HG03095 (cell line): ENCODE measurements around the gene ILKAP.

Source experiments
- ATAC-seq: cut with Tn5 transposase; IDR thresholded peaks from one replicate; pipeline ENCODE4 v1.9.1; 2021; ENCODE audit warnings: moderate library complexity; ENCODE audit not compliant: unreplicated experiment

Gene ILKAP, protein sequence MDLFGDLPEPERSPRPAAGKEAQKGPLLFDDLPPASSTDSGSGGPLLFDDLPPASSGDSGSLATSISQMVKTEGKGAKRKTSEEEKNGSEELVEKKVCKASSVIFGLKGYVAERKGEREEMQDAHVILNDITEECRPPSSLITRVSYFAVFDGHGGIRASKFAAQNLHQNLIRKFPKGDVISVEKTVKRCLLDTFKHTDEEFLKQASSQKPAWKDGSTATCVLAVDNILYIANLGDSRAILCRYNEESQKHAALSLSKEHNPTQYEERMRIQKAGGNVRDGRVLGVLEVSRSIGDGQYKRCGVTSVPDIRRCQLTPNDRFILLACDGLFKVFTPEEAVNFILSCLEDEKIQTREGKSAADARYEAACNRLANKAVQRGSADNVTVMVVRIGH

DNA sequence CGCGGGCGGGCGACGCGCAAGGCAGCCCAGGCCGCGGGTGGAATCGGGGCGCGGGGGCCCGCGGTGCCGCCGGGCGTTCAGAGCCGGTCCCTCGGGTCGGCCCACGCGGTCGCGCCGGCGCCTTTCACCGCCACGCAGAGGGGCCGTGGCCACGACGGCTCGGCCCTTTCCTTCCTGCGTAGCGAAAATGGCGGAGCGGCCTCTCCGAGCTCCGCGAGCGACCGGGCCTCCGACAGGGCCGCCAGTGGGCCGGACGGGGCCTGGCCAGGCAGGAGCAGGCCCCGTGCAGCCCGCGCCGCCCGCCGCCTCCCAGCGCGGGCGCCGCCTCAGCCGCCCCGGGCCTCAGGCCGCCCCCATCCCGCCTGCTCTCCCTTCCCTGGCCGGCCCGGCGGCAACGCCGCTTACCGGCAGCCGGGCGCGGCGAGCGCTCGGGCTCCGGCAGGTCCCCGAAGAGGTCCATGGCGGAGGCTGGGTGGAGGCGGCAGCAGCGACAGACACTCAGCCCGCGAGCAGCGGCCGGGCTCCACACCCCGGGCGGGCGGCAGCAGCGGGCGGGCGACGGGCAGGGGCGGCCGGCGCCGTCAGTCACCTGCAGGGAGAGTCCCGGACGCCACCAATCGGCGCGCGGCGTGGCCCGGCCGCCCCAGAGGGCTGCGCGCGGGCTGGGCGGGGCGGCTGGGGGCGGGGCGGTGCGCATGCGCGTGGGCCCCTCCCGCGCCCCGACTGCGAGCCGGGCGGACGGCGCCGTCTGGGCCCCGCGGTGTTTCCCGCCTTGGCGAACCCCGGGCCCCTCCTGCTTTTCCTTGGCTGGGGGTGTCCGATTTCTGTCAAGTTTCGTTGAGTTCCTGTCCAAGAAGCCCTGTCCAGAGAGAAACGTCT, at the start of gene ILKAP:
Gene ILKAP (minus strand): TSS at position 602 of the 879 bp plus-strand sequence. CDS start 142 bp downstream, at position 460.
- peak; percentile 93 for ATAC-seq

DNA sequence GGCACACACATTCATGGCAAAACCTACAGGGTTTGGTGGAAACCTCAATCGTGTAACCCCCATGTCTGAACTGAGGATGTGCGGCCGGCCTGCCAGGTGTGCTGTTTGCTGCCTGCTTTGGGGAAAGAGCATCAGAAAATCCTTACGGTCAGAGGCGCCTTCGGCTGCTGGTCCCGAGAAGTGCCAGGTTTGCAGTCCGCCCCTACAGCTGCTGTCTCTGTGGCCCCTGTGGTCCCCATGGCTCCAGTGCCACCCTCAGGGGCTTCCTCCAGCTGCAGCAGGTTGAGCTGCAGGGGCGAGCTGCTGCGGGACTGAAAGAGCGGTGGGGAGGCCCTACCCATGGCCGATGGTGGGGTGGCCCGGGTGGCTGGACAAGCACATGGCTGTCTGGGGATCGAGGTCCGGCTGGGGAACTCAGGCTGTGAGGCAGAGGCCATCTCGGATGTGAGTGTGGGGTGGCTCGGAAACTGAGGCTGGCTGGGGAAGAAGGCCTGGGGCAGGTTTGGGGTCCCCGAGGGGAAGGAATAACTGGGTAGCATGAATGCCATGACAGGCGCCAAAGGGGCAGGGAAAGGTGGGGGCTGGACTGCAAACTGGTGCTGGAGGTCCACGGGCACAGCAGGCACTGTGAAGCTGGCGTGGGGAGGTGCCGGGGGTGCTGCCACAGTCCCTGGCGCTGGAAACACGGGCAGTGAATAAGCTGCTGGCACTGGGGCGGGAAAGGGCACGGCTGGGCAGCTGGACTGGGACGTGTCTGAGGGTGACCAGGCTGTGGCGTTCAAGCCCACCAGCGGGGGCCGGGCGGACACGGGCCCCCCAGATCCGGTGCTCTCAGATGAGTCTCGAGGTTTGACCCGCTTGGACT, 49.5 kb upstream of the ILKAP start:
- ATAC-seq: no peak

GRCh38 chr2:238251986-238252385, 48.5 kb upstream of the ILKAP start:
- ATAC-seq: no peak

DNA sequence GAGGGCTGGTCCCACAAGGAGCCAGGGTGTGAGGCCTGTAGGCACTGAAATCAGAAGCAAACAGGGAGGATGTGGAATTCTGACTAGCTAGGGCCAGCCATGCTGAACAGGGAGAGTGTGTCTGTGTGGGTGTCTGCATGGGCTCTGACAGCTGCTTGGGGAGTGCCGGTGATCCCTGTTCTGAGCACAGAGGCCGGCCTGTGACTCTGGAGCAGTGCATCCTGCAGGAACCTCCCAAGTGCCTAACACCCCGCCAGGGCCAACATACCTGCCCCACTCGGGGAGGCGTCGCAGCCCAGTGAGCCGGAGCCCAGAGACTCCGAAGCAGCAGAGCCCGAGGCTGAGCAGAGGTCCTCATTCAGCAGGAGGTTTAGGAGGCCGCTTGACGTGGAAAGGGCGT, 47.8 kb upstream of the ILKAP start:
- no peak for ATAC-seq

GRCh38 chr2:238250896-238251295, 47.4 kb upstream of the ILKAP start:
- ATAC-seq: no peak

DNA sequence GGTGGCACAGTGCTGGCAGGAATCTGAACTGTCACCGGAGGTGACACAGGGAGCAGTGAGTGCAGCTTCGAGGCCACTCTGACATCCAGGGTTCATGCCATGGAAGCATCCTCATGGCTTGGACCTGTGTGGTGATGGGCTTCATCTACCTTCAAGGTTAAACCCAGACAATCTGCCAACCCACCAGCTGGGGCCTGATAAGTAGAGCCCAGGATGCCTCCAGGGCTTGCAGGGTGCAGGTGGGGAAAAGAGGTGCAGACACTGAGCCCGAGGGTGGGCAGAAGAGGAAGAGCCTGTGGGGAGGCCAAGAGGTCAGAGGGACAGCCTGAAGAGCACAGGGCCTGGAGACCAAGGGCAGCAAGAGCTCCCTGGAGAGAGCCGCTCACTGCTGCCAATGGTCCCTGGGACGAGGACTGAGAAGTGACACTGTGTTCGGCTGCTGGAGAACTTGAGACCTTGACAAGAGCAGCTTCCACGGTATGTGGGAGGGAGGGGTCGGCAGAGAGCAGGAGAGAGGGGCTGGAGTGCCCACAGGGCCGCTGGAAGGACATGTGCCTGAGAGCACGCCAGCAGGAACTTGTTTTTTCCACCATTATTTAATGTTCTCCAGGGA, 44.5 kb upstream of the ILKAP start:
- no peak for ATAC-seq

GRCh38 chr2:238247002-238247822, 43.7 kb upstream of the ILKAP start:
- no peak for ATAC-seq

DNA sequence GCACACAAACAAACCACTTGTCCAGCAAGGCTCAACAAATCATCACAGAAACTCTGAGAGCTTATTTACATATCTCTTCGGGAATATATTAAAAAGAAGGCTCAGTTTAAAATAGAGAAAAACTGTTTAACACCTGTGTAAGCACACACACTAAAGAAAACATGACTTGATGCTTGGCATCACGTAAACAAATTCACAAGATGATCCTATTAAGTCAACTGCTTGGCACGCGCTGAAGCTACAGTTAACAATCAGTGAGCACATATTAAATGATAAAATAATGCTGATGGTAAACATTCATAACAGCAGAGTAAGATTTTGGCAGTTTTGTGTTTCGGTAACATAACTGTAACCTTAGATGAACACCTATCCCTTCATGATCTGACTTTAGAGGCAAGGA, 40.7 kb upstream of the ILKAP start:
- no peak for ATAC-seq

DNA sequence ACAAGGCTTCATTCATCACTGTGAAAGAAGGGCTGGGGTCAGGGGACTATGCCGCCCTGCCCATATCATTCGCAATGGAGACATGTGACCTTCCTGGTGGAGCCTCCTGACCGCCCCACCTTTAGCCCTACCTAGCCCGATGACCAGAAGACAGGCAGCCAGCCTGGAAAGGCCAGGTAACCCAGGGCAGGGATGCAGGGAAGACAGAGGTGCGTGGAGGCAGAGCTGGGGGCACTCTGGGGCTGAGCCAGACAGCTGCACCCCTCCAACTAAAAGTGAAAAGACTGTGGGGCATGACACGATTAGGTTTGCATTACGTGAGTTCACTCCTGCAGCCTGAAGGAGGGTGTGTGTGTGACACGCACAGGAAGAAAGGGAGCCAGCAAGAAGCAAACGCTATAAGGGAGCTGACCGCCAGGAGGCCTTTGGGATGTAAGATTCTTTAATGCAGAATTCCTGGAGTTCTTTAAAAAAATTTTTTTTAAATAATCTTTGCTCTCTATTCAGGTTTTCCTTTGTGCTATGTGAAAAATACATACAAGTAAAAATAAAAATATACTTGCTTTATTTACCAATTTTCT, 40.1 kb upstream of the ILKAP start:
- ATAC-seq: no peak

DNA sequence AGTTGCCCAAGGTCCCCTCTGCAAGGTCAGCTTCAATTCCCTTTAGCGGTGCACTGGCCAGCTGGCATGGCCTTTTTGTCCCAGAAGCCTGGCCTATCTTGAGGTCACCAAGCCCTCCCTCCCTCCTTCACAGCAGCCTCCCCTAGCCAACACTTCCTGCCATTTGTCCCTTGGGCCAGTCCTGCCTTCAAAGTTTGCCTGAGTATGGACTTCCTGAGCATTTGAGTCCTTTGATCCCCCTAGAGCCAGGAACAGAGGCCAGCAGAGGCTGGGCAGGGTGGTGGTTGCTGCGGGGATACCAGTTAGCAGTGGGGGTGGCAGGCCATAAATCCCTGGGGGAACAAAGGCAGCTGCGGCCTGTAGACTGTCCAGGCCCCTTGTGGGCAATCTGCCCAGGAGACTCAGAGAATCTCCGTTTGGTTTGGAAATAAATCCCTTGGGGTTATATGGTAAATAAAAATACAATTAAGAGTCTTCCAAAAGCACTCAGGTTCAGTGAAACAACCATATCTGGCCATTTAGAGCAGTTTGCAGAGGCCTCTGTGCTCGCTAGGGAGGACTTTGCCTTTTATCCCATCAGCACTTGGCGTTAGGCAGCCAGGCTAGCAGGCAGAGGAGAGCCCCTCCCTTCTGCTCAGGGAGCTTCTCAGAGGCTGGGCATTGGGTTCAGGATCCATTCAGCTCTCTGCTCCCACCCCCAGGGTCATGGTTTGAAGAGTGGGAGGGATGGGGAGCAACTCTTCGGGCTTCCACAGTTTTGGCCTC, 39.4 kb upstream of the ILKAP start:
- ATAC-seq: no peak

DNA sequence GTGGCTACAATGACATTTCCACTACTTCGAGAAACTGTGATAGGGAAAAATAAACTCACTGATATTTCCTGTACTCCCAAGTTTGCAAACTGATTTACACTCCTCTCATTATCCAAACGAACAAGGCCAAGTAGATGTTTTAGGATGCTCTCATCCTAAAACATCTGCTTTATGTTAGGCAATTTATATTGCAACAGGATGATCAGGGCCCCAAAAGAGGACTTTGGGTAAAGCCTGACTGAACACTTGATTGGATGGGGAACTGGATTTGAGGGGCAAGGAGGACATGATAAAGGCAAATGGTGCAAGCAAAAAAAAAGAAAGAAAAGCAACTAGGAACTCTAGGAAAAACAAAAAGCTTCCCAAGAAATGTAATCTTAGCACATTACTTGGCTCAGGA, 38.5 kb upstream of the ILKAP start:
- no peak for ATAC-seq

DNA sequence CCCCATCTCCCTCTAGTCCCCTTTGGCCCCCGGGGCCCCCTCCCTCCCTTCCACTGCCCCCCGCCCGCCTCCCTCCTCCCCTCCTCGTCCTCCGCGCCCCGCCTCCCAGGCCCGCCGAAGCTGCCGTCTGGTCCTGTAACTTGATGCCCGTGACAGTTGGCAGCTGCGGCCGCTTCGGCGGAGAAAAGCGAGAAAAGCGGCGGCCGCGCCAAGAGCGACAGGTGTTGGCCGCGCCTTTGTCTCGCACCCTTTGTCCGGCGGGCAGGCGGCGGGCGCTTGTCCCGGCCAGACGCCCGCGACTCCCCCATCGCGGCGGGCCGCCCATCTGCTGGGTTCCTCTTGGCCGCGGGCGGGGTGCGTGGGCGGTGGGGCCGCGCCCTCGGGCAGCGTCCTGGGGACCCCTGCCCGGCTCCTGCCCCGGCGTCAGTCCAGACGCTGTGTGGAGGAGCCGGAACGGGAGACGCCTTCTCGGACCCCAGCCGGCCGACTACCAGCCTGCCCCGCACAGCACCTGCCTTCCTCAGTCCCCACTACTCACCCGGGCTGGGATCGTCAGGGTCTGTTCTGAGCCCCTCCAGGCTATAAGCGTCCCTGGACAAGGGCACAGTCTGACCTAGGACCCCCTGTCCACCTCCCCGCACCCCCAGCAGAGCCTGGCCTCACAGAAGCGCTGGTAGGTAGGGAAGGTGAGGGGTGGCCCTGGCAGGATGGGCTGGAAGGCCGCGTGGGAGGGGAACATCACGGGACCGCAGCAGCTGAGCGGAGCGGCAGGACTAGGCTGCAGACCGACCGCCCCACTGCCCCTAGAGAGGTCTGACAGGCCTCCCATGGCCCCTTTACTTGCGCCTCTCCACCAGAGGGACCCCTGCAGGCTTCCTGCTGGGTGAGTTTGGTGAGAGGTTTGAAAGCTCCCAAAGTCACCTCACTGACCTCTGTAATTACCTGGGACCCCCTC, 37.5 kb upstream of the ILKAP start:
- no peak for ATAC-seq

DNA sequence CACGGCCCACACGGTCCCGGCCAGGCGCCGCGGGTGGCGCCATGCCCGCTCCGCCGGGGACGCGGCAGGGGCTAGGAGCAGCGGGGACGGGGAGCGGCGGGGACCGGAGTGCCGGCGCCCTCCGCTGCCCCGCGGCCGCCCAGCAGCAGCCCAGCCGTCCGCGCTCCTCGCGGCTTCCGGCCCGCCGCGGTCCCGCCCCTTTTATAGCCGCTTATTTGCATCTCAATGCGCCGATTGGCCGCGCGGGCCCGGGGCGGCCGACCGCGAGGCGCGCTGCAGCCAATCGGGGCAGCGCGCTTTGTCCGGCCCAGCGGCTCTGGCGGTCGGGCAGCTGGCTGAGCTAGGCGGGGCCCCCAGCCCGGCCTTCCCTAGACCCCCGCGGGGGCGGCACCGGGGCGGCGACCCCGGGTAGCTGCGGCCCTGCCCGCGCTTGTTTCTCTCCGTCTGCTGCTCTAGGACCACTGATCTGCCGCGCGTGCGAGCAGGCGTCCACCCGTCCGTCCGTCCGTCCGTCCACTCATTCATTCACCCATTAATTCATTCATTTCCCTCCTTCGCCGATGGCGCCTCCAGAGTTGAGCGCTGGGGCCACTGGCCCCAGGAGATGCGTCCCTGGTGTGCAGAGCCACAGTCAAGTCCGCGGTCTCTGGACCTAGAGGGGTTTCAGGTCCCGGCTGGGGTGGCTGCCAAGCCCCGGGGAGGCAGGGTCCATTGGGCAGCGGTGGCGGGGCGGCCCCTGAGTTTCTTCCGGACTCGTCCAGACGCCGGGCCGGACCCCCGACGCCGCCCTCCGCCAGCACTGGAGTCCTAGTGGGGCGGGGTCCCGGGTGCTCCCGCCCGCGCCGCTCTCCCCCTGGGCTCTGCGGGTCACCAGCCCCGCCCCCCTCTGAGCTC, 36.6 kb upstream of the ILKAP start, which contains the start of gene HES6:
Gene HES6 (minus strand): TSS at position 176 of the 894 bp plus-strand sequence. CDS start 133 bp downstream, at position 43.
- ATAC-seq: peak; percentile 86

DNA sequence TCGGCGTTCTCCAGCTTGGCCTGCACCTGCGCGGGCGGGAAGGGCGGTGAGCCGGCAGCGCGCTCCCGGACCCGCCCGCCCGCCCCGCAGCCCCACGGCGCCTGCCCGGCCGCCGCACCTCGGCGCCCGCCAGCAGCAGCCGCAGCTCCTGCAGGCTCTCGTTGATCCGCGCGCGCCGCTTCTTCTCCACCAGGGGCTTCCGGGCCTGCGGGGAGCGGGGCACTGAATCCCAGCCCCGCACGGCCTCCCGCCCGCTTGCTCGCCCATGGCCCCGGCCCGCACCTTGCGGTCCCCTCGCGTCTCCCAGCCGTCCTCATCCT, 36.0 kb upstream of the ILKAP start:
- ATAC-seq: peak; percentile 18

- ATAC-seq: no peak
Observed at GRCh38 chr2:238238766-238239542, 35.5 kb upstream of the ILKAP start.

GRCh38 chr2:238238311-238238765, 34.8 kb upstream of the ILKAP start:
- ATAC-seq: no peak
